SK-N-SH (cell line): ENCODE data around the gene NFYA.

Experiments
- CHD2 ChIP-seq: fragments of 150-350 bp; IDR thresholded peaks from 2 replicates; pipeline ENCODE4 v1.6.1; 2018; ENCODE audit warnings: low read length; ENCODE audit not compliant: partially characterized antibody
- FOXM1 ChIP-seq: IDR thresholded peaks from 2 replicates; pipeline ENCODE4 v1.4.0; 2012; ENCODE audit warnings: low read depth, mild to moderate bottlenecking
- JUND ChIP-seq: IDR thresholded peaks from 2 replicates; pipeline ENCODE4 v1.4.0; 2012
- MXI1 ChIP-seq: IDR thresholded peaks from 2 replicates; pipeline ENCODE4 v1.6.1; 2012; ENCODE audit warnings: mild to moderate bottlenecking, low read depth, low read length, improper control_type of control experiment
- NRF1 ChIP-seq: IDR thresholded peaks from 2 replicates; pipeline ENCODE4 v1.6.1; 2012; ENCODE audit warnings: low read depth, mild to moderate bottlenecking, low read length
- RCOR1 ChIP-seq: fragments of 150-350 bp; IDR thresholded peaks from 2 replicates; pipeline ENCODE4 v1.6.1; 2017; ENCODE audit warnings: antibody characterized with exemption, low read length
- RFX5 ChIP-seq: IDR thresholded peaks from 2 replicates; pipeline ENCODE4 v1.6.1; 2012; ENCODE audit warnings: mild to moderate bottlenecking, improper control_type of control experiment, low read length
- SIN3A ChIP-seq: IDR thresholded peaks from 2 replicates; pipeline ENCODE4 v1.6.1; 2012; ENCODE audit warnings: low read depth, mild to moderate bottlenecking, low read length, moderate library complexity, borderline replicate concordance
- TAF1 ChIP-seq: IDR thresholded peaks from 2 replicates; pipeline ENCODE4 v1.6.1; 2012; ENCODE audit warnings: low read depth, mild to moderate bottlenecking, low read length, moderate library complexity, borderline replicate concordance
- TF ChIP-seq, protein P1 (sequence below): fragments of 200-600 bp; sonication (generic); IDR thresholded peaks from 2 replicates; pipeline ENCODE4 v1.6.1; 2017; ENCODE audit warnings: antibody characterized with exemption, mild to moderate bottlenecking, moderate library complexity
- TF ChIP-seq, protein P2 (sequence below): IDR thresholded peaks from 2 replicates; pipeline ENCODE4; 2012
- TF ChIP-seq, protein P3 (sequence below): IDR thresholded peaks from 2 replicates; pipeline ENCODE4 v1.6.1; 2012; ENCODE audit warnings: mild to moderate bottlenecking, low read depth, low read length, moderate library complexity
- TF ChIP-seq, protein P4 (sequence below): fragments of 150-350 bp; IDR thresholded peaks from 2 replicates; pipeline ENCODE4 v1.6.1; 2016; ENCODE audit warnings: mild to moderate bottlenecking, low read depth, low read length

DNA sequence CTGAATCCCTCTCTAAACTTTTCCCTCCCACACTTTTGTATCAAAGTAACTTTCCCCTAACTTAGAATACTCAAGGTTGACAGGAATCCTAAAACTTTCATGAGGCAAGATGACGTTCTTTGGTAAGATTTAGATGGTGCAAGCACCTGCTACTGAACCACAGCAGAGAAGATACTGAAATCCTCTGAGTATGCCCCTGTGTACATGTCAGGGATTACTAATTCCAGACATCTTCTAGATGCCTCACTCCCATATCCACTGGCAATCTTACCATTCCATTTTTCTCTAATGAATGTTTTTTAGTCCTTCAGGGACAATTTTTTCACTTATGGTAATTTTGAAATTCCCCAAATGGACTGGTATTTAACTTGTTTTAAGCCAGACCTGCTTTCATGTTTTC, 10.7 kb upstream of the NFYA start:
- TF ChIP-seq FOXM1 (no peak), SIN3A (no peak), RFX5 (no peak), TAF1 (no peak), CHD2 (no peak), MXI1 (no peak), JUND (no peak), NRF1 (no peak), RCOR1 (no peak)
- TF ChIP-seq, protein P1, sequence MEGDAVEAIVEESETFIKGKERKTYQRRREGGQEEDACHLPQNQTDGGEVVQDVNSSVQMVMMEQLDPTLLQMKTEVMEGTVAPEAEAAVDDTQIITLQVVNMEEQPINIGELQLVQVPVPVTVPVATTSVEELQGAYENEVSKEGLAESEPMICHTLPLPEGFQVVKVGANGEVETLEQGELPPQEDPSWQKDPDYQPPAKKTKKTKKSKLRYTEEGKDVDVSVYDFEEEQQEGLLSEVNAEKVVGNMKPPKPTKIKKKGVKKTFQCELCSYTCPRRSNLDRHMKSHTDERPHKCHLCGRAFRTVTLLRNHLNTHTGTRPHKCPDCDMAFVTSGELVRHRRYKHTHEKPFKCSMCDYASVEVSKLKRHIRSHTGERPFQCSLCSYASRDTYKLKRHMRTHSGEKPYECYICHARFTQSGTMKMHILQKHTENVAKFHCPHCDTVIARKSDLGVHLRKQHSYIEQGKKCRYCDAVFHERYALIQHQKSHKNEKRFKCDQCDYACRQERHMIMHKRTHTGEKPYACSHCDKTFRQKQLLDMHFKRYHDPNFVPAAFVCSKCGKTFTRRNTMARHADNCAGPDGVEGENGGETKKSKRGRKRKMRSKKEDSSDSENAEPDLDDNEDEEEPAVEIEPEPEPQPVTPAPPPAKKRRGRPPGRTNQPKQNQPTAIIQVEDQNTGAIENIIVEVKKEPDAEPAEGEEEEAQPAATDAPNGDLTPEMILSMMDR, result no peak
- TF ChIP-seq, protein P2, sequence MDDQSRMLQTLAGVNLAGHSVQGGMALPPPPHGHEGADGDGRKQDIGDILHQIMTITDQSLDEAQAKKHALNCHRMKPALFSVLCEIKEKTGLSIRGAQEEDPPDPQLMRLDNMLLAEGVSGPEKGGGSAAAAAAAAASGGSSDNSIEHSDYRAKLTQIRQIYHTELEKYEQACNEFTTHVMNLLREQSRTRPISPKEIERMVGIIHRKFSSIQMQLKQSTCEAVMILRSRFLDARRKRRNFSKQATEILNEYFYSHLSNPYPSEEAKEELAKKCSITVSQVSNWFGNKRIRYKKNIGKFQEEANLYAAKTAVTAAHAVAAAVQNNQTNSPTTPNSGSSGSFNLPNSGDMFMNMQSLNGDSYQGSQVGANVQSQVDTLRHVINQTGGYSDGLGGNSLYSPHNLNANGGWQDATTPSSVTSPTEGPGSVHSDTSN, result no peak
- TF ChIP-seq, protein P3, sequence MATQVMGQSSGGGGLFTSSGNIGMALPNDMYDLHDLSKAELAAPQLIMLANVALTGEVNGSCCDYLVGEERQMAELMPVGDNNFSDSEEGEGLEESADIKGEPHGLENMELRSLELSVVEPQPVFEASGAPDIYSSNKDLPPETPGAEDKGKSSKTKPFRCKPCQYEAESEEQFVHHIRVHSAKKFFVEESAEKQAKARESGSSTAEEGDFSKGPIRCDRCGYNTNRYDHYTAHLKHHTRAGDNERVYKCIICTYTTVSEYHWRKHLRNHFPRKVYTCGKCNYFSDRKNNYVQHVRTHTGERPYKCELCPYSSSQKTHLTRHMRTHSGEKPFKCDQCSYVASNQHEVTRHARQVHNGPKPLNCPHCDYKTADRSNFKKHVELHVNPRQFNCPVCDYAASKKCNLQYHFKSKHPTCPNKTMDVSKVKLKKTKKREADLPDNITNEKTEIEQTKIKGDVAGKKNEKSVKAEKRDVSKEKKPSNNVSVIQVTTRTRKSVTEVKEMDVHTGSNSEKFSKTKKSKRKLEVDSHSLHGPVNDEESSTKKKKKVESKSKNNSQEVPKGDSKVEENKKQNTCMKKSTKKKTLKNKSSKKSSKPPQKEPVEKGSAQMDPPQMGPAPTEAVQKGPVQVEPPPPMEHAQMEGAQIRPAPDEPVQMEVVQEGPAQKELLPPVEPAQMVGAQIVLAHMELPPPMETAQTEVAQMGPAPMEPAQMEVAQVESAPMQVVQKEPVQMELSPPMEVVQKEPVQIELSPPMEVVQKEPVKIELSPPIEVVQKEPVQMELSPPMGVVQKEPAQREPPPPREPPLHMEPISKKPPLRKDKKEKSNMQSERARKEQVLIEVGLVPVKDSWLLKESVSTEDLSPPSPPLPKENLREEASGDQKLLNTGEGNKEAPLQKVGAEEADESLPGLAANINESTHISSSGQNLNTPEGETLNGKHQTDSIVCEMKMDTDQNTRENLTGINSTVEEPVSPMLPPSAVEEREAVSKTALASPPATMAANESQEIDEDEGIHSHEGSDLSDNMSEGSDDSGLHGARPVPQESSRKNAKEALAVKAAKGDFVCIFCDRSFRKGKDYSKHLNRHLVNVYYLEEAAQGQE, result no peak
- TF ChIP-seq, protein P4, sequence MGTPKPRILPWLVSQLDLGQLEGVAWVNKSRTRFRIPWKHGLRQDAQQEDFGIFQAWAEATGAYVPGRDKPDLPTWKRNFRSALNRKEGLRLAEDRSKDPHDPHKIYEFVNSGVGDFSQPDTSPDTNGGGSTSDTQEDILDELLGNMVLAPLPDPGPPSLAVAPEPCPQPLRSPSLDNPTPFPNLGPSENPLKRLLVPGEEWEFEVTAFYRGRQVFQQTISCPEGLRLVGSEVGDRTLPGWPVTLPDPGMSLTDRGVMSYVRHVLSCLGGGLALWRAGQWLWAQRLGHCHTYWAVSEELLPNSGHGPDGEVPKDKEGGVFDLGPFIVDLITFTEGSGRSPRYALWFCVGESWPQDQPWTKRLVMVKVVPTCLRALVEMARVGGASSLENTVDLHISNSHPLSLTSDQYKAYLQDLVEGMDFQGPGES, result no peak
